OCI-LY1 (cell line): ENCODE results near the gene OTOG.

Source experiments
- H2AFZ ChIP-seq: fragments of 200-600 bp; sonication (generic), shearing (Covaris generic); 2 replicates; pipeline ENCODE4 v1.6.0; 2014; ENCODE audit warnings: antibody characterized with exemption, mild to moderate bottlenecking, low read length
- H3F3A ChIP-seq: fragments of 200-600 bp; sonication (generic), shearing (Covaris generic); 2 replicates; pipeline ENCODE4 v1.6.0; 2014; ENCODE audit warnings: mild to moderate bottlenecking, antibody characterized with exemption, low read length, moderate library complexity; ENCODE audit not compliant: insufficient read depth
- H3K27ac ChIP-seq: fragments of 200-600 bp; sonication (generic); 2 replicates; pipeline ENCODE4 v1.5.1; 2014; ENCODE audit warnings: low read length, mixed run types, mild to moderate bottlenecking, low read depth; ENCODE audit not compliant: poor library complexity, severe bottlenecking
- H3K27me3 ChIP-seq: fragments of 200-600 bp; sonication (generic); 2 replicates; pipeline ENCODE4 v1.6.0; 2014; ENCODE audit warnings: antibody characterized with exemption, mild to moderate bottlenecking, low read length, moderate library complexity; ENCODE audit not compliant: insufficient read depth
- H3K36me3 ChIP-seq: fragments of 200-600 bp; sonication (generic); 2 replicates; pipeline ENCODE4 v1.6.1; 2014; ENCODE audit warnings: mild to moderate bottlenecking, antibody characterized with exemption, low read length, moderate library complexity, mixed read lengths; ENCODE audit not compliant: insufficient read depth
- H3K4me1 ChIP-seq: fragments of 200-600 bp; sonication (generic); 2 replicates; pipeline ENCODE4 v1.5.1; 2014; ENCODE audit warnings: mild to moderate bottlenecking, low read length, moderate library complexity; ENCODE audit not compliant: insufficient read depth, severe bottlenecking
- H3K4me2 ChIP-seq: fragments of 200-600 bp; sonication (generic), shearing (Covaris generic); 2 replicates; pipeline ENCODE4 v1.6.1; 2014; ENCODE audit warnings: low read length
- H3K4me3 ChIP-seq: fragments of 200-600 bp; sonication (generic); 2 replicates; pipeline ENCODE4 v1.5.1; 2014; ENCODE audit warnings: low read length, low read depth, mild to moderate bottlenecking, mixed read lengths; ENCODE audit not compliant: poor library complexity, severe bottlenecking
- H3K79me2 ChIP-seq: fragments of 200-600 bp; shearing (Covaris generic); 2 replicates; pipeline ENCODE4 v1.6.1; 2016; ENCODE audit warnings: mixed run types, low read length, mixed read lengths; ENCODE audit not compliant: insufficient read depth
- H3K9ac ChIP-seq: fragments of 200-600 bp; sonication (generic), shearing (Covaris generic); 2 replicates; pipeline ENCODE4 v1.6.1; 2014; ENCODE audit warnings: mild to moderate bottlenecking, low read length, mixed read lengths
- H3K9me2 ChIP-seq: fragments of 200-600 bp; sonication (generic), shearing (Covaris generic); 2 replicates; pipeline ENCODE4 v1.6.1; 2014; ENCODE audit warnings: low read depth, mild to moderate bottlenecking, low read length, mixed read lengths
- H3K9me3 ChIP-seq: fragments of 200-600 bp; shearing (Covaris generic); 2 replicates; pipeline ENCODE4 v1.6.1; 2014; ENCODE audit warnings: low read length, mixed read lengths
- H4K20me1 ChIP-seq: fragments of 200-600 bp; sonication (generic), shearing (Covaris generic); 2 replicates; pipeline ENCODE4 v1.6.0; 2016; ENCODE audit warnings: mild to moderate bottlenecking, low read length; ENCODE audit not compliant: insufficient read depth
- EZH2 ChIP-seq: fragments of 200-600 bp; sonication (generic), shearing (Covaris generic); IDR thresholded peaks from 2 replicates; pipeline ENCODE4 v1.8.0; 2017; ENCODE audit warnings: borderline replicate concordance, mixed run types, mild to moderate bottlenecking, antibody characterized with exemption, low read length, moderate library complexity, mixed read lengths
- TF ChIP-seq, protein P1 (sequence below): fragments of 200-600 bp; sonication (generic), shearing (Covaris generic); IDR thresholded peaks from 2 replicates; pipeline ENCODE4 v1.5.1; 2017; ENCODE audit warnings: mild to moderate bottlenecking, antibody characterized with exemption, low read length, moderate library complexity, mixed read lengths

The OTOG gene

DNA sequence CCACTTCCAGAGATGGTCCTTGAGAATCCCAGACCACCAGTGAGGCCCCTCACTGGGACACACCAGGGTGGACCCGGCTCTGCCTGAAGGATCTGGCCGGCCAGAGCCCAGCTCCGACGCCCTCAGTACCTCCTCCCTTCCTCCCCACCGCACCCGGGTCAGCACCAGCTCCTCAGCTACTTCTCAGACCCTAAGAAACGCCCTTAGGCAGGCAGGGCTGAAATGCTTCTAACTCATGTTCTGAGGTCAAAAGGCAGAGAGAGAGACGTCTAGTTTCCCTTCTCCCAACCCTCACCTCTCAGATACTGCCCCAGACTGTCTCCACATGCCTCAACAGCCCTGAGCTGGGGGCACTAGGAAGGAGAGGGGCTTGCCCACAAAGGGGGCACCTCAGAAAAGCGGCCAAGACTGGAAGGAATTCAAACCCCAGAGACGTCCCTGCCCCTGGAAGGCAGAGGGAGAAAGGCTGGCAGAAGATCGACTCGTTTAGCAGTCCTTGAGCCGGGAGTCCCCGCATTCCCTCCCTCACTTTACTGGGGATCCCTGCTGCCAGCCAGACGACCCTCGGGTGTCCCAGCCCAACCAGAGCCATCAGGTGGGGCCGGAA is 3.4 kb upstream of the OTOG start:
- Histone ChIP-seq H3K9ac (no peak overlapping the region), H3K4me3 (no peak overlapping the region)

DNA sequence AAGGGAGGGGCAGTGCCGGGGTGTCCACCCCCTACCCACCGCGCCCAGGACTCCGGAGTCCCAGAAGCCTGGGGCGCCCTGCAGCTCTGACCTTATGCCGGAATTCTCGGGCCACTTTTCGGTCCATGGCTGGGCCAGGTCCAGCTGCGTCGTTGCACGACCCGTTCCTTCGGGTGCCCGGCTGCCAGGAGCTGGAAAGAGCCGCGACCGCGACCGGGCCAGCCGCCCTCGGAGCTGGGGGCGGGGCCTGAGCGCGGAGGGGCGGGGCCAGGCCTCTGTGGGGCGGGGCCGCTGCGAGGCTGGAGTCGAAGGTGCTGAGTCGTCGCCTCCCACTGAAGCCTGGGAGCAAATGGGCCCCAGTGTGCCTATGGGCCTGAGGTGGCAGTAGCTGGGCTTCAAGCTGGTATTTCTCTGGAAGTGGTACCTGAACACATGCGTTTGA is 2.9 kb upstream of the OTOG start, which contains the start of gene USH1C:
TSS of gene USH1C (minus strand) at position 236 of the 442 bp plus-strand sequence. CDS start at position 127, 109 bp downstream.
- Histone ChIP-seq H3K4me1 (no peaks in the 10 kb centered on the region), H3K9ac (no peak within 1 kb of the TSS), H3F3A (no peaks in the 10 kb centered on the region), H3K27ac (no peak within 1 kb of the TSS), H3K4me3 (no peak within 1 kb of the TSS), H4K20me1 (no peaks in the 10 kb centered on the region), H3K9me2 (no peaks in the 10 kb centered on the region), H3K36me3 (no peaks in the 10 kb centered on the region), H3K4me2 (no peak within 1 kb of the TSS), H2AFZ (no peak within 1 kb of the TSS), H3K79me2 (no peaks in the 10 kb centered on the region), H3K9me3 (no peaks in the 10 kb centered on the region), H3K27me3 (no peaks in the 10 kb centered on the region)
- no peak for TF ChIP-seq EZH2
- TF ChIP-seq, protein P1, sequence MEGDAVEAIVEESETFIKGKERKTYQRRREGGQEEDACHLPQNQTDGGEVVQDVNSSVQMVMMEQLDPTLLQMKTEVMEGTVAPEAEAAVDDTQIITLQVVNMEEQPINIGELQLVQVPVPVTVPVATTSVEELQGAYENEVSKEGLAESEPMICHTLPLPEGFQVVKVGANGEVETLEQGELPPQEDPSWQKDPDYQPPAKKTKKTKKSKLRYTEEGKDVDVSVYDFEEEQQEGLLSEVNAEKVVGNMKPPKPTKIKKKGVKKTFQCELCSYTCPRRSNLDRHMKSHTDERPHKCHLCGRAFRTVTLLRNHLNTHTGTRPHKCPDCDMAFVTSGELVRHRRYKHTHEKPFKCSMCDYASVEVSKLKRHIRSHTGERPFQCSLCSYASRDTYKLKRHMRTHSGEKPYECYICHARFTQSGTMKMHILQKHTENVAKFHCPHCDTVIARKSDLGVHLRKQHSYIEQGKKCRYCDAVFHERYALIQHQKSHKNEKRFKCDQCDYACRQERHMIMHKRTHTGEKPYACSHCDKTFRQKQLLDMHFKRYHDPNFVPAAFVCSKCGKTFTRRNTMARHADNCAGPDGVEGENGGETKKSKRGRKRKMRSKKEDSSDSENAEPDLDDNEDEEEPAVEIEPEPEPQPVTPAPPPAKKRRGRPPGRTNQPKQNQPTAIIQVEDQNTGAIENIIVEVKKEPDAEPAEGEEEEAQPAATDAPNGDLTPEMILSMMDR = no peak

More for the DNA sequence above, 3.4 kb upstream of the OTOG start:
- no peak overlapping the region for H2AFZ ChIP-seq
- H4K20me1 ChIP-seq = no peaks in the 10 kb centered on the region
- TF ChIP-seq, protein P1 = no peak
- no peak for TF ChIP-seq EZH2
- no peaks in the 10 kb centered on the region for H3K4me1 ChIP-seq
- H3K27me3 ChIP-seq = no peaks in the 10 kb centered on the region
- H3K4me2 ChIP-seq = no peak overlapping the region
- no peak overlapping the region for H3K27ac ChIP-seq
- H3F3A ChIP-seq = no peaks in the 10 kb centered on the region
- H3K9me3 ChIP-seq = no peaks in the 10 kb centered on the region
- H3K36me3 ChIP-seq = no peaks in the 10 kb centered on the region
- H3K9me2 ChIP-seq = no peaks in the 10 kb centered on the region
- no peaks in the 10 kb centered on the region for H3K79me2 ChIP-seq

DNA sequence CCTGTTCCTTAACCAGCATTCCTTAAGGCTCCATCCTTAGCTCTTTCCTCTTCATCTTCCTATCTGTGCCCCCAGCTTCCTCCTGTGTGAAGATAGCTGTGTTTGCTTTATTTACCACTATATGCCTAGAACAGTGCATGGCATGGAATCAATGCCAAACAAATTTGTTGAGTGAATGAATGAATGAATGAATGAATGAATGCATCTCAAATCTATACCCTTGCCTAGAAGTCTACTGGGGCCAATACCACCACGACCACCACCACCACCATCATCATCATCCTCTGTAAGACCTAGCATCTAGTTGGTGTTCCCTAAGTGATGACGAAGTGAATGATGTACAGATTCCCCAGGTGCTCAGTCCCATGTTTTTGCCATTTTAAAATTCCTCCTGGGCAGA is 819 bp upstream of the OTOG start:
- H3K27ac ChIP-seq = no peak overlapping the region
- H3K4me1 ChIP-seq = no peaks in the 10 kb centered on the region
- H3K79me2 ChIP-seq = no peaks in the 10 kb centered on the region
- no peaks in the 10 kb centered on the region for H3K27me3 ChIP-seq
- H3K9ac ChIP-seq = no peak overlapping the region
- no peaks in the 10 kb centered on the region for H3K36me3 ChIP-seq
- H2AFZ ChIP-seq = no peak overlapping the region
- no peaks in the 10 kb centered on the region for H3F3A ChIP-seq
- no peaks in the 10 kb centered on the region for H3K9me3 ChIP-seq
- no peak overlapping the region for H3K4me2 ChIP-seq
- no peak overlapping the region for H3K4me3 ChIP-seq
- H4K20me1 ChIP-seq = no peaks in the 10 kb centered on the region
- no peak for TF ChIP-seq EZH2
- TF ChIP-seq, protein P1 = no peak
- no peaks in the 10 kb centered on the region for H3K9me2 ChIP-seq
